Heart right ventricle (tissue), 16 donors: ENCODE data around the gene LYPD5. TPM values are rescaled to one million over a fixed set of nuclear protein-coding genes. Genes with fewer than 3 reads are reported as not detected.

Experiments used
- ATAC-seq, 8 donors: fragments of 200-7000 bp; cut with Tn5 transposase; one replicate each; pipeline ENCODE4 v1.9.1; 2020; ENCODE audit warnings: mild to moderate bottlenecking in 8 of 8, moderate library complexity in 8 of 8, moderate number of reproducible peaks in 1 of 8
- DNase-seq, 2 donors: peaks; one replicate each; pipeline ENCODE4 v3.0.0-alpha.2; 2020
- H3K27ac ChIP-seq, 10 donors: fragments of 200-600 bp; sonication (generic) in 2 of 10; one replicate each; pipeline versions ENCODE4 v1.5.0 to v1.8.0; 2020 to 2022; ENCODE audit warnings: mild to moderate bottlenecking in 3 of 10
- H3K27me3 ChIP-seq, 7 donors: fragments of 200-600 bp; one replicate each; pipeline ENCODE4 v1.8.0; 2021 to 2022; ENCODE audit warnings: mild to moderate bottlenecking in 2 of 7
- H3K36me3 ChIP-seq, 9 donors: fragments of 200-600 bp; sonication (generic) in 1 of 9; one replicate each; pipeline versions ENCODE4 v1.5.0 to v1.8.0; 2020 to 2022; ENCODE audit warnings: mild to moderate bottlenecking in 2 of 9
- H3K4me1 ChIP-seq, 9 donors: fragments of 200-600 bp; sonication (generic) in 1 of 9; one replicate each; pipeline versions ENCODE4 v1.5.0 to v1.8.0; 2020 to 2022; ENCODE audit warnings: mild to moderate bottlenecking in 4 of 9
- H3K4me3 ChIP-seq, 10 donors: fragments of 200-600 bp; sonication (generic) in 2 of 10; one replicate each; pipeline versions ENCODE4 v1.5.0 to v1.8.0; 2020 to 2022; ENCODE audit warnings: mild to moderate bottlenecking in 7 of 10, moderate library complexity in 2 of 10
- H3K9me3 ChIP-seq, 11 donors: fragments of 200-600 bp in 10 of 11; sonication (generic) in 2 of 11; one replicate each; pipeline versions ENCODE4 v1.5.0 to v1.8.0; 2013 to 2022; ENCODE audit warnings: mild to moderate bottlenecking in 2 of 11, control low read depth in 1 of 11, moderate library complexity in 1 of 11
- CTCF ChIP-seq, 9 donors: fragments of 200-600 bp; sonication (generic) in 2 of 9; IDR thresholded peaks; one replicate each; pipeline versions ENCODE4 v1.5.0 to v1.8.0; 2021 to 2022; ENCODE audit warnings: antibody characterized with exemption in 9 of 9, mild to moderate bottlenecking in 5 of 9, moderate library complexity in 1 of 9
- WGBS, 2 donors: extraction: QIAGEN DNeasy Blood & Tissue Kit; methylation state at CpG; one replicate each; pipeline ENCODE4 v1.1.7; 2013; ENCODE audit warnings: inconsistent platforms in 1 of 2; 5-methylcytosine and 5-hydroxymethylcytosine counted together
- intact Hi-C, 10 donors: fragments of 100-400 bp; cut with DNase I; formaldehyde crosslinking; loops; one replicate each; pipeline versions ENCODE4 v1.11.1 to v1.14.2; 2022
- polyA plus RNA-seq, 2 donors: library from polyadenylated mRNA; stranded (reverse); fragments of 200-250 nt; gene quantifications; one replicate each; pipeline ENCODE4 v1.2.3, GENCODE V29; 2013
- total RNA-seq, 10 donors: library from RNA; stranded (reverse); fragmentation: NEBNext Ultra II Directional in 3 of 10; extraction: Animal tissue kit (Norgen Biotek cat#: 25700) in 3 of 10; gene quantifications; one replicate each; pipeline versions ENCODE4 v1.2.1 to v1.2.4, GENCODE V29; 2021 to 2023
- donor health status: Arrhythmogenic right ventricular cardiomyopathy.
- donor health status: ischemic (EF 13 %, LVEDD 7.1; RV severe dilation, severe dysfunction).
- donor health status: healthy with polysubstance abuse.
- donor health status: DM: no; HTN: yes; CAD: no.
- donor health status: DM: no; HTN: no; CAD: no.
- donor health status: ischemic (EF 25% LVEDD 6.9; RV normal size, moderate dysfunction).
- donor health status: ischemic (EF 25% LVEDD 5.7; RV mildly dilated, moderate dysfunction).
- donor health status: healthy.
- donor health status: DM: yes; HTN: yes; CAD: no.
- donor health status: Ischemic cardiomyopathy.
- donor health status: ischemic (EF 35%, LVEDD 5.7; RV mildly dilated, moderate dysfunction).
- donor health status: nonischemic (EF 11% LVEDD 7.7; RV severe dilation, severe dysfunction).
- donor health status: DM: yes; HTN: yes; CAD: no.
- donor health status: PGD.
- donor health status: ischemic (EF 29% LVEDD 5.4; RV normal size, mild dysfunction).
- donor health status: nonischemic (EF 23%, LVEDD 6.1; RV moderate dilation, normal function).

The LYPD5 gene
- total and polyA plus RNA-seq, 12 donors: 0.24 to 5.3 (median 0.90) TPM

DNA sequence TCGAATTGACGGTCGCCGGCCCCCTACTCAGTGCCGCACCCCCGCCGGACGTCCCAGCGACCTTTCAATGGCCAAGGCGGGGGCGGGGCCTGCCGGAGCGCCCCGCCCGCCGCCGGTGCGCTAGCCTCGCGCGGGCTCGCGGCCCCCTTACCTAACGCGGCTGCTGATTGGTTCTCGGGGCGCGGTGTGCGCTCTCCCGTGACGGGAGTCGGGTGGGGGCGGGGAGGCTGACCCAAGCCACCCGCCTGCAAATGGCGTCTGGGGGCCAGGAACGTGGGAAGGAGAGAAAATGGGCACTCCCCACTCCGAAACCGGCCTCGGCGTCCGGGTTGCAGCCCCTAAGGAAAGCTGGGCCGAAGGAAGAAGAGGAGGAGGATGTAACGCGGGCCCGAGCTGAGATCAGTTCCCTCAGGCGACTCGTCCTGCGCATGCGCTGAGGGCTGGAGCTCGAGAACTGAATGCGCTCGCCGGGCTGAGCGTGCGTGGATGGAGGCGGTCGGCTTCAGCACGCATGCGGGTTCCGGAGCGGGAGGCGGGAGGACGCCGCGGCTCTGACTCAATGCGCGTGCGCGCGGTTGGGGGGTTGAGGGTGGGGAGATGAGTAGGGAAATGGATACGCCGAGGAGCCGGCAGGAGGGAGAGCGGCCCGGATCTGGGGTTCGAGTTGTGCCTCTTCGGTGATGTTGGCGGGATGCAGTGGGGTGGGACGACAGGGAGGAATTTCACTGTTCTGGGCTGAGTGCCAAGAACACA is 47.6 kb downstream of the LYPD5 start, which contains the start of gene SMG9:
TSS of gene SMG9 (minus strand) at position 460 of the 753 bp plus-strand sequence. CDS start 4,221 bp downstream, outside the sequence.
- Histone ChIP-seq H3K9me3 (no peaks in the 10 kb centered on the region), H3K27ac (peak within 1 kb of the TSS; percentile 88 to 100 (median 98)), H3K4me1 (peaks cover 0 to 64% (median 22%) of the 10 kb centered on the region in 9 donors), H3K36me3 (peaks cover 0 to 24% (median 8%) of the 10 kb centered on the region in 9 donors), H3K4me3 (peak within 1 kb of the TSS; percentile 46 to 89 (median 75)), H3K27me3 (no peaks in the 10 kb centered on the region)
- ATAC-seq (peak; percentile 93 to 98 (median 96)), DNase-seq (peak; percentile 98 to 100)
- intact Hi-C loops: loop anchor here in 1 of 10 donors (1.0 kb wide), 1 partner anchor 86 kb away; no protein-coding TSS in a partner anchor
- 1% methylated on average over 79 of the region's 79 CpGs for WGBS, 2 donors
- no peak for TF ChIP-seq CTCF (IDR thresholded peaks at IDR 0.05)

DNA sequence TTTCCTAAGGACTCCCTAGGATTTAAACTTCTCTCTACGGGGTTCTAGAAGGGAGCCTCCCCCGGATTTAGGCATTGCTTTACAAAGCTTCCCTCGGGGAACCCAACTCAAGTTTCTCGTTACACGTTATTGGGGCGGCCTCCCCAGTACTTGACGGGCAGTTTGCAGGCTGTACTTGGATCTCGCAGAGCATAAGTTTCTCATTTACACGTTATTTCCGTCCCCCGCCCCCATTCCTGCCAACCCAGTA is 48.1 kb downstream of the LYPD5 start:
- H3K27ac ChIP-seq: peak overlapping the region; percentile 88 to 100 (median 98)
- ATAC-seq (no peak), DNase-seq (no peak)
- WGBS, 2 donors: 0 to 1% methylated on average over 11 of the region's 11 CpGs
- H3K27me3 ChIP-seq: no peaks in the 10 kb centered on the region
- H3K4me3 ChIP-seq: peak overlapping the region; percentile 46 to 89 (median 75)
- no peaks in the 10 kb centered on the region for H3K9me3 ChIP-seq
- intact Hi-C loops: no loop called here
- TF ChIP-seq CTCF (IDR thresholded peaks at IDR 0.05): no peak
- peaks cover 0 to 29% (median 13%) of the 10 kb centered on the region in 9 donors for H3K36me3 ChIP-seq
- peaks cover 0 to 59% (median 22%) of the 10 kb centered on the region in 9 donors for H3K4me1 ChIP-seq

DNA sequence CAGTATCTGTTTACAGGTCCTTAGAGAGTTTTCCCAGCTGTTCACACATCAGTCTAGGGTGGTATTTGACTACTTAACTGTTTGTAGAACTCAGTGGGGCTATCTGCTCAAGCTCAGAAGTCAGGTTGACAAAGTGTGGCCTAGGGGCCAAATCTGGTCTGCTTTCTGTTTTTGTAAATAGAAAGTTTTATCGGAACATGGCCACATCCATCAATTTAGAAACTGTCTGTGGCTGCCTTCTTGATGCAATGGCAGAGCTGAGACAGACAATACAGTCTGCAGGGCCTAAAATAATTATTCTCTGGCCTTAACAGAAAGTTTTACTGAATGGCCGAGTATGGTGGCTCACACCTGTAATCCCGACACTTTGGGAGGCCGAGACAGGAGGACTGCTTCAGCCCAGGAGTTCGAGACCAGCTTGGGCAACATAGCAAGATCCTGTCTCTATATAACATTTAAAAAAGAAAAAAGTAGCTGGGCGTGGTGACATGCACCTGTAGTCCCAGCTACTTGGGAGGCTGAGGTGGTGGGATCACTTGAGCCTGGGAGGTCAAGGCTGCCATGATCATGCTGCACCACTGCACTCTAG is 49.9 kb downstream of the LYPD5 start:
- WGBS, 2 donors: 97% methylated on average over 6 of the region's 6 CpGs

More for the DNA sequence above, 49.9 kb downstream of the LYPD5 start:
- H3K36me3 ChIP-seq: peaks cover 0 to 47% (median 30%) of the 10 kb centered on the region in 9 donors
- H3K27ac ChIP-seq: peak overlapping the region in 3 of 10 donors; percentile 98 to 99 (median 98)
- H3K4me3 ChIP-seq: no peak overlapping the region
- no peak for ATAC-seq
- H3K27me3 ChIP-seq: no peaks in the 10 kb centered on the region
- no peak for DNase-seq
- no peaks in the 10 kb centered on the region for H3K9me3 ChIP-seq
- no peak for TF ChIP-seq CTCF (IDR thresholded peaks at IDR 0.05)
- intact Hi-C loops: no loop called here
- peaks cover 0 to 50% (median 22%) of the 10 kb centered on the region in 9 donors for H3K4me1 ChIP-seq
